HEK293T (cell line): ENCODE measurements around the gene PFKP.

Experiments used
- ELF4 ChIP-seq: fragments of 450-650 bp; IDR thresholded peaks from 2 replicates; pipeline ENCODE4 v1.6.1; 2017; ENCODE audit warnings: antibody characterized with exemption
- FOXK2 ChIP-seq: fragments of 450-650 bp; IDR thresholded peaks from 2 replicates; pipeline ENCODE4 v1.6.1; 2016; ENCODE audit warnings: mild to moderate bottlenecking
- FOXM1 ChIP-seq: fragments of 450-650 bp; IDR thresholded peaks from 2 replicates; pipeline ENCODE4 v1.6.1; 2017; ENCODE audit warnings: mild to moderate bottlenecking, borderline replicate concordance
- L3MBTL2 ChIP-seq: fragments of 450-650 bp; conservative IDR thresholded peaks from 2 replicates; pipeline ENCODE4 v1.6.1; 2016; ENCODE audit warnings: mild to moderate bottlenecking
- NFRKB ChIP-seq: fragments of 450-650 bp; IDR thresholded peaks from 2 replicates; pipeline ENCODE4 v1.6.1; 2016; ENCODE audit warnings: mild to moderate bottlenecking, moderate library complexity
- SP1 ChIP-seq: fragments of 450-650 bp; IDR thresholded peaks from 2 replicates; pipeline ENCODE4 v1.6.1; 2017

DNA sequence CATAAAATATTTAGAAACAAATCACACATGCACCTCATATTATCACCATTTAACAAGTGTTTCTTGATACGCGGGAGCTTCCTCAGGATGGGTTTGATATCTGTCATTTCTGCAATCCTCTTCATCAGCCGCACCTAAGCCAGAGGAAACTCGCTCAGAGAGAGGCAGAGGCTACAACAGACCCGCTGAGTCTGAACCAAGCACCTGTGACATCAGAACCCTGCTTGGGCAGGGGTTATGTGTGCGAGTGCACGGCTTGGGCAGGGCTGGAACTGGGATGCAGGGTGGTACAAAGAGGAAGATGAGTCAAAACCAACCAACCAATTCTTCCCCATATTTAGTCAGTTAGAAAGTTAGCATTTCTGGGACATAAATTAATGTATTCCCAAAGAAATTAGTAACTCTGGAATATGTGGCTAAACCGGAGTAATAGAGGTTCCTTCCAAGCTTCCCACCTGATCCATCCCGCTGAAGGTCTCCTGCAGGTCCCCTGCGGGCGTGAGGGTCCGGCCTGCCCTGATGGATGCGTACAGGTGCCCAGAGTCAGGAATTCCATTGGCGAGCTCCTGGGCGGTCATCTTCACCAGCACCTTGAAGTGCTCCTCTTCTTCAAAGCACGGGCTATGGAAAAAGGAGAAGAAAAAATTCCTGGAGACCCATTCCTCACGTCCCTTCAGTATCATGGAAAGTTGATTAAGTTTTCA, 79.9 kb downstream of the PFKP start:
- TF ChIP-seq L3MBTL2 (no peak), FOXM1 (no peak), SP1 (no peak), ELF4 (no peak), NFRKB (no peak), FOXK2 (no peak)
